ENCODE results near the gene STARD3.
A peak's percentile ranks its signal among the peaks of the same experiment; 100 is the strongest.

Gene STARD3

DNA sequence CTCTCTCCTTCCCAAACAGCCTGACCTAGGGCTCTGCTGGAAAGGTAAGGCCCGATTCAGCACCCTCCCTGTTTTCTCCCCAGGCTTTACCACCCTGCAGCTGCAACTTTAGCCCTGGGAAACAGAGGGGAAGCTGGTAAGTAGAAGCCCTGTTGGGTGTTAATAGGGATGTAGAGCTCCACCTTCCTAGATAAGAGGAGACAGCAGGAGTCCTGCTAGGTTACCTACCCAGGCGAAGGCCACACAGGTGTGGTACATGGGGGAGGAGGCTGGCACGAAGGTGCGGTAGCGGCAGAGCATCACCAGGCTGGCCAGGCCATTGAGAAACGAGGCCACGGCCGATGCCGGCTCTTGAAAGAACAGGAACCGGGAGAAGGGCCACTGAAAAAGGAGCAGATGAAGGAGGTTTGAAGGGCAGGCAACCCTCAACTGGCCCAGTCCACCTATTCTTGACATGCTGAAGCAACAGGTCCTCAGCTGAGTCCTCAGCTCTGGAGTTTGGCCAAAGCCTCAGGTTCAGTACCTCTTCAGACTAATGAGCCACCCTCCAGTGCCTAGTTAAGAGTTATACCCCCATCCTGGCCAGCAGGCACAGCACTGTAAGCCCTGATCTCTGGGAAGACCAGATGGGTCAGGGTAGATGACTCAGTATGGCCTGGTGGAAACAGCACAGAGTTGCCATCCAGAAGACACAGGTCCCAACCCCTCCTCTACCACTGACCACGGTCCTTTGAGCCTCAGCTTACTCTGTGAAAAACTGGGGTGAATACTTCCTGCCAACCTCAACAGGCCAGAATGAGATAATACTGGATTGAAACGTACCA lies 47.6 kb downstream of the STARD3 start:
- DNase-seq (ENCODE audit: low spot score): no peak
- Histone ChIP-seq H3K27ac (no peak overlapping the region), H3K4me3 (no peak overlapping the region)
- TF ChIP-seq, protein P1, sequence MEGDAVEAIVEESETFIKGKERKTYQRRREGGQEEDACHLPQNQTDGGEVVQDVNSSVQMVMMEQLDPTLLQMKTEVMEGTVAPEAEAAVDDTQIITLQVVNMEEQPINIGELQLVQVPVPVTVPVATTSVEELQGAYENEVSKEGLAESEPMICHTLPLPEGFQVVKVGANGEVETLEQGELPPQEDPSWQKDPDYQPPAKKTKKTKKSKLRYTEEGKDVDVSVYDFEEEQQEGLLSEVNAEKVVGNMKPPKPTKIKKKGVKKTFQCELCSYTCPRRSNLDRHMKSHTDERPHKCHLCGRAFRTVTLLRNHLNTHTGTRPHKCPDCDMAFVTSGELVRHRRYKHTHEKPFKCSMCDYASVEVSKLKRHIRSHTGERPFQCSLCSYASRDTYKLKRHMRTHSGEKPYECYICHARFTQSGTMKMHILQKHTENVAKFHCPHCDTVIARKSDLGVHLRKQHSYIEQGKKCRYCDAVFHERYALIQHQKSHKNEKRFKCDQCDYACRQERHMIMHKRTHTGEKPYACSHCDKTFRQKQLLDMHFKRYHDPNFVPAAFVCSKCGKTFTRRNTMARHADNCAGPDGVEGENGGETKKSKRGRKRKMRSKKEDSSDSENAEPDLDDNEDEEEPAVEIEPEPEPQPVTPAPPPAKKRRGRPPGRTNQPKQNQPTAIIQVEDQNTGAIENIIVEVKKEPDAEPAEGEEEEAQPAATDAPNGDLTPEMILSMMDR (IDR thresholded peaks at IDR 0.05): no peak

GRCh38 chr17:39687101-39687545 lies 50.2 kb downstream of the STARD3 start:
- peak overlapping the region; percentile 93 to 98 for H3K27ac ChIP-seq
- TF ChIP-seq, protein P1 (IDR thresholded peaks at IDR 0.05): no peak
- H3K4me3 ChIP-seq: peak overlapping the region; percentile 90

GRCh38 chr17:39687546-39688474 lies 50.9 kb downstream of the STARD3 start, which contains the start of gene PGAP3:
Gene PGAP3 (minus strand): TSS chr17:39688057. CDS start chr17:39688014, 43 bp downstream.
- peak; percentile 89 for DNase-seq (ENCODE audit: low spot score)
- Histone ChIP-seq H3K27ac (peak within 1 kb of the TSS; percentile 93 to 98), H3K4me3 (peak within 1 kb of the TSS; percentile 90)
- TF ChIP-seq, protein P1 (IDR thresholded peaks at IDR 0.05): no peak

More at GRCh38 chr17:39687101-39687545, 50.2 kb downstream of the STARD3 start:
- no peak for DNase-seq (ENCODE audit: low spot score)

DNA sequence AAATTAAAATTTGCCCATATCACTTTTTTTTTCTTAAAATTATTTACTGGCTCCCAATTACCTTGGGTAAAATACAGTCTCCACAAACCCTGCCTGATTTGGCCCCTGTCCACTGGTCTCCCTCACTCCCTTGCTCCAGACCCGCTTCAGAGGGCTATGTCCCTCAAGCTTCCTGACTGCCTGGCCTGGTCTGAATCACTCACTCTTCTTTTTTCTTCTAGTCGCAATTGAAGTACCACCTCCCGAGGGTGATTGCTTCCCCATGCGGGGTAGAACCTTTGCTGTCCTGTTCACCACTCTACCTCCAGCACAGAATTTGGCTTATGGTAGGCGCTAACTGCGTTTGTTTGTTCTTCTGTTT lies 51.5 kb downstream of the STARD3 start:
- H3K27ac ChIP-seq: peak overlapping the region; percentile 93 to 98
- DNase-seq (ENCODE audit: low spot score): peak; percentile 69
- TF ChIP-seq, protein P1 (IDR thresholded peaks at IDR 0.05): no peak
- peak overlapping the region; percentile 90 for H3K4me3 ChIP-seq

- TF ChIP-seq, protein P1 (IDR thresholded peaks at IDR 0.05): no peak
Observed at GRCh38 chr17:39688945-39689344, 52.0 kb downstream of the STARD3 start.

DNA sequence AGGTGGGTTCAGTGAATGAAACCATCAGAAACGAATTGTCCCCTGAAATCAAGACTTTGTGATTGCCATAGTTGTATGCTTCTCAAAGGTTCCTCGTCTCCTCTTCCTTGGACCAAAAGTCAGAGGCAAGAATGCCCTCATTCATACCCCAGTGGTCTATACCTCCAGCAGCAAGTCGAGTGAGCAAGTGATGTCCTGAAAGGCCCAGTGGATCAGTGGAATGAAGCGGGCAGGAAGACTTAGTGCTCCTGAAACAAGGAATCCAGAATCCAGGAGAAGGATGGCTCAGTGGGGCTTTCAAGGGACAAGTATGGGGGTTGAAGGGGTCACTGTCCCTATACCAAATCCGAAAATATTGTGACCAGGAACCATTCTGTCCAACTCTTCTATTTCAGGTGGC lies 57.6 kb downstream of the STARD3 start:
- DNase-seq (ENCODE audit: low spot score): no peak
- Histone ChIP-seq H3K27ac (no peak overlapping the region), H3K4me3 (no peak overlapping the region)
- TF ChIP-seq, protein P1 (IDR thresholded peaks at IDR 0.05): no peak

More at GRCh38 chr17:39688945-39689344, 52.0 kb downstream of the STARD3 start:
- Histone ChIP-seq H3K27ac (no peak overlapping the region), H3K4me3 (peak overlapping the region; percentile 90)
- DNase-seq (ENCODE audit: low spot score): no peak
